ENCODE measurements around the gene FTSJ1.

Gene FTSJ1

GRCh38 chrX:48465336-48465933, 10.6 kb upstream of the FTSJ1 start:
- FAIRE-seq (no peak), DNase-seq (ENCODE audit: insufficient read length, low spot score) (peak; percentile 13)
- no peak for TF ChIP-seq POLR2A (IDR thresholded peaks at IDR 0.05; ENCODE audit: low read depth, low read length)

- FAIRE-seq = no peak
- no peak for TF ChIP-seq POLR2A (IDR thresholded peaks at IDR 0.05; ENCODE audit: low read depth, low read length)
- DNase-seq (ENCODE audit: insufficient read length, low spot score) = no peak
These were observed 9.3 kb upstream of the FTSJ1 start for GRCh38 chrX:48466696-48467095.

DNA sequence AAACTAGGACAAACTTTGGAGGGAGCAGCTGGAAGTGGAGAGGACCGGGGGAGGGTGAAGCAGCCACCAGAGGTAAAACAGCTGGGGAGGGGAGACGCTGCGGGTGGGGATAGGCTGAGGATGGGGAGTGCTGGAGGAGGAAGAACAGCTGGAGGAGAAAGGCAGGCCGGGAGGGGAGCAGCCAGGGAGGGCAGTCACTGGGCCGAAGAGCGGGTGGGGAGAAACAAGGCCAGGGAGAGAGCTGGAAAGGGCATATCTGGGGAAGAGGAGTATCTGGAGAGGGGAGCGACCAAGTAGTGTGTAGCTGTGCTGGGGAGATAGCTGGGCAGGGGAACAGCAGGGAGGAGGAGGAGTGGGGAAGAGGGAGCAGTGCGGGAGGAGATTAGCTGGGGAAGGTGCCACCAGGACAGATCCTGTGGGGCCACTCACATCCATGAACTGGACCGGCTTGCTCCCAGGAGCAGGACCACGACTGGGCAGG, 8.7 kb upstream of the FTSJ1 start:
- FAIRE-seq = no peak
- TF ChIP-seq POLR2A (IDR thresholded peaks at IDR 0.05; ENCODE audit: low read depth, low read length) = no peak
- no peak for DNase-seq (ENCODE audit: insufficient read length, low spot score)

DNA sequence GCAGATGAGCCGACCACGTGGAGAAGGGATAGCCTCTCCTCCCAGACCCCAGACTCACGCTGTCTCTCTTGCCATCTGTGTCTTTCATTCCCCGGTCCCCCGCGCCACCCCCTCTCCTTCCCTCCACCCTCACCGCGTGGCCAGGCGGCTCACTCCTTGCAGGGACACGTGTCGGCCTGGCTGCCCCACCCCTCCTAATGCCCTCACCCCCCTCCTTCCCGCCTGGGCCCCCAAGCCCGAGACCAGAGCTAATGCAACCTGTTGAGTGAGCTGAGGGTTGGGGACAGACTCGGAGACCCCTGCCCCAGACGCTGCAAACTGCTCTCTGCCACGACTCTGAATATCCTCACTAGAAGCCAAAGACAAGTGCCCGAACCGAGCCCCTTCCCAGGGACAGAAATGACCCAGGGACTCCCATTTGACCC, 7.7 kb upstream of the FTSJ1 start:
- FAIRE-seq (no peak), DNase-seq (ENCODE audit: insufficient read length, low spot score) (no peak)
- no peak for TF ChIP-seq POLR2A (IDR thresholded peaks at IDR 0.05; ENCODE audit: low read depth, low read length)

GRCh38 chrX:48468693-48469691, 7.0 kb upstream of the FTSJ1 start:
- DNase-seq (ENCODE audit: insufficient read length, low spot score) = no peak
- no peak for FAIRE-seq
- TF ChIP-seq POLR2A (IDR thresholded peaks at IDR 0.05; ENCODE audit: low read depth, low read length) = no peak

GRCh38 chrX:48470110-48470832, 5.7 kb upstream of the FTSJ1 start, which contains the start of gene SLC38A5:
Gene SLC38A5 (minus strand): TSS chrX:48470260. CDS start chrX:48467924, 2,336 bp downstream.
- no peak for TF ChIP-seq POLR2A (IDR thresholded peaks at IDR 0.05; ENCODE audit: low read depth, low read length)
- FAIRE-seq (no peak), DNase-seq (ENCODE audit: insufficient read length, low spot score) (no peak)

- DNase-seq (ENCODE audit: insufficient read length, low spot score) (no peak), FAIRE-seq (no peak)
- no peak for TF ChIP-seq POLR2A (IDR thresholded peaks at IDR 0.05; ENCODE audit: low read depth, low read length)
These were observed 5.2 kb upstream of the FTSJ1 start for GRCh38 chrX:48470833-48471118.

DNA sequence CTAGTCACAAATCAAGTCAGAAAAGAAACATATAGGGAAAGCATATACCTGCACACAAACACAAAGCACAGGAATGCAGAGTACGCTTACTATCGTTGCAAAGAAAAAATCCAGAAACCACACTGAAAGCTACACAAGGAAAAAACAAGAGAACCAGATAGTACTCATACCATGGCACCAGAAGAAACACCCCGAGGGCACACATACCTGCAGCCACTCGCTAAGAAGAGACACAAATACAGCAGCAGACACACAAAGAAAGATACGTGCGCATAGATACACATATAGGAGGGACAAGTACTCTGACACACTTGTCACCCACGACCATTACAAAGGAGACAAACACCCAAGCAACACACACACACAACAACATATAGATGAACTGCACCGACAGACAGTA, 4.5 kb upstream of the FTSJ1 start:
- no peak for FAIRE-seq
- DNase-seq (ENCODE audit: insufficient read length, low spot score) = no peak
- no peak for TF ChIP-seq POLR2A (IDR thresholded peaks at IDR 0.05; ENCODE audit: low read depth, low read length)

DNA sequence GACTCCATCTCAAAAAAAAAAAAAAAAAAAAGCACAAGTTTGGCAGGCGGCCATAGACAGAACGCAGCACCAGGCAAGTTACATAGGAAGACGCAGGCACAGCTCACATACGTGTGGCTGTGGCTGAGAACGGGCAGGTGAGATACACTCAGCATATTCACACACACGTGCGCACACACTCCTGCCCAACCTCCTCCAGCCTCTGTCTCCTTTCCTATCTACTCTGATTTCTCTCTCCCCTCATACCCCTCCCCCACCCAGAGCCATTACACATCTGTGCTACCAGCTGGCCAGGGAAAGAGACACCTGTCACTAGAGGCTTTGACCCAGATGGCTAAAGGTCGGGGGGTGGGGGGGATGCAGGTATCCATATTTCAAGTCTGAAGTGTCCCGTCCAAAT, 3.8 kb upstream of the FTSJ1 start:
- FAIRE-seq = no peak
- no peak for TF ChIP-seq POLR2A (IDR thresholded peaks at IDR 0.05; ENCODE audit: low read depth, low read length)
- no peak for DNase-seq (ENCODE audit: insufficient read length, low spot score)

DNA sequence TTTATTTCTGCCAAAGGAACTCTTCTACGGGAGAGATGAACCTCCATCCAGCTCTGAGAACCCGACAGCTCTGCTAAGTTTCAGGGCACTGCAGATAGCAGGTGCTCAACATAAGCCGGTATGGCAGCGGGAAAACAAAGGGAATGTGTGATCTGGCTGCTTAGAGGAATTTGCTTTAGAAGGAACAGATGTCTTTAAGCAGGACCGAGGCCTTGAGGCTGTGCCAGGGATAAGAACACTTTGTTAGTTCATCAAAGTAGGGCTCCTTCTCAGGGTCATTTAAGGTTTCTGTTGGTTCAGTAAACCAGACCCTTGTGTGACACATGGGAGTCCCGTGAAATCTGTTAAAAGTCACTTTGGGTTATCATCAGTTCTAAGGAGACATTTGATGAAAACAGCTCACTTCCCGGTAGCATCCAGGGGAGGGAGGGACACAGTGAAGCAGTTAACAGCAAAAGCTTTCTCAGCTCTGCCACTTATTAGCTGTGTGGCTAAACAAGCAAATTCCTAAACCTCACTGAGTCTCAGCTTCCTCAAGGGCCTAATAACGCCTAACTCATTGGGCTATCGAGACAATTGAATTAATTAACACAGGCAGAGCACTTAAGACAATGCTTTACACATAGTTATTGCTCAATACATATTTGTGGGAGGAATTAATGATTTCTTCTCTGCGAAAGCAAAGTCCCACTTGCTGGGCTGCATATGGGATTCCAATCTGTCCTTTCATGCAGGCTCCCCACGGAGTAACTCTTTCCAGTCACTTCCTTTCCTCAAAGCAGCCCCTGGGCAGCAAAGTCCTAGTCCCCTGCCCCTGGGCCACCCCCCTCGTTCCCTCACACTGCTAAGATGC, 2.9 kb upstream of the FTSJ1 start:
- no peak for FAIRE-seq

DNA sequence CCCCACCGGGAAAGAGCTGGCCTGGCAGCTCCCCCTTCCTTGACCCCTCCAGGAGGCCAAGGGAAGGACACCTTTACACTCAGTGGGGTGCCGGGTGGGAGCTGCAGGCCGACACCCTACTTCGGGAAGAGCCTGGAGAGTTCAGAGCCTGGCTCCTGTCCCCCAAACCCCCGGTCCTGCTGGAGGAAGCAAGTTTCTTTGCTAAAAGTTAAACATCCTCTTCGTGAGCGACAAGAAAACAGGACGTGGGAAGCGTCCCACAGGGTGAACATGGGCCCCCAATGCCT, 2.4 kb upstream of the FTSJ1 start:
- DNase-seq (ENCODE audit: insufficient read length, low spot score) (no peak), FAIRE-seq (no peak)
- no peak for TF ChIP-seq POLR2A (IDR thresholded peaks at IDR 0.05; ENCODE audit: low read depth, low read length)

More for the DNA sequence above, 2.9 kb upstream of the FTSJ1 start:
- no peak for TF ChIP-seq POLR2A (IDR thresholded peaks at IDR 0.05; ENCODE audit: low read depth, low read length)
- DNase-seq (ENCODE audit: insufficient read length, low spot score) = no peak

GRCh38 chrX:48474127-48474526, 1.9 kb upstream of the FTSJ1 start:
- FAIRE-seq = no peak
- TF ChIP-seq POLR2A (IDR thresholded peaks at IDR 0.05; ENCODE audit: low read depth, low read length) = no peak
- DNase-seq (ENCODE audit: insufficient read length, low spot score) = no peak

GRCh38 chrX:48474581-48474980, 1.4 kb upstream of the FTSJ1 start:
- no peak for TF ChIP-seq POLR2A (IDR thresholded peaks at IDR 0.05; ENCODE audit: low read depth, low read length)
- FAIRE-seq (no peak), DNase-seq (ENCODE audit: insufficient read length, low spot score) (no peak)

All from H54 (cell line).